Ammon's horn (tissue), 1 donor: Measurements from ENCODE around the gene STEEP1.
"Not testable (repeated sequence)": the region's sequence is repeated elsewhere in the genome, so short reads cannot be mapped to it uniquely, and the experiment has no call there.

Experiments used
- DNase-seq: peaks from one replicate; pipeline ENCODE4 v3.0.0-alpha.2; 2016; ENCODE audit warnings: low spot score

STEEP1 gene

GRCh38 chrX:119529345-119530276 is 35.6 kb downstream of the STEEP1 start:
- DNase-seq, result no peak

- no peak for DNase-seq
These were observed 41.5 kb downstream of the STEEP1 start for GRCh38 chrX:119523664-119524184.

- no peak for DNase-seq
These were observed 44.0 kb downstream of the STEEP1 start for GRCh38 chrX:119521246-119521645.

- no peak for DNase-seq
These were observed 46.8 kb downstream of the STEEP1 start for GRCh38 chrX:119518371-119518770.

- peak; percentile 73 for DNase-seq
These were observed 49.0 kb downstream of the STEEP1 start for GRCh38 chrX:119516157-119516702.

- DNase-seq, result peak; percentile 67
These were observed 52.9 kb downstream of the STEEP1 start for GRCh38 chrX:119512146-119512800.

GRCh38 chrX:119507206-119507605 is 58.0 kb downstream of the STEEP1 start:
- DNase-seq, result no peak

- no peak for DNase-seq
These were observed 59.3 kb downstream of the STEEP1 start for GRCh38 chrX:119505945-119506344.

GRCh38 chrX:119505145-119505544 is 60.1 kb downstream of the STEEP1 start:
- not testable (repeated sequence) for DNase-seq

- no peak for DNase-seq
These were observed 61.7 kb downstream of the STEEP1 start for GRCh38 chrX:119503484-119503861.

- DNase-seq, result peak; percentile 9
These were observed 62.3 kb downstream of the STEEP1 start for GRCh38 chrX:119502727-119503483.

- DNase-seq, result no peak
These were observed 63.6 kb downstream of the STEEP1 start for GRCh38 chrX:119501511-119502148.

- no peak for DNase-seq
These were observed 65.0 kb downstream of the STEEP1 start for GRCh38 chrX:119500061-119500800.

GRCh38 chrX:119497185-119497584 is 68.0 kb downstream of the STEEP1 start:
- no peak for DNase-seq

GRCh38 chrX:119495734-119496726 is 69.2 kb downstream of the STEEP1 start:
- no peak for DNase-seq

GRCh38 chrX:119493851-119494495 is 71.2 kb downstream of the STEEP1 start:
- DNase-seq, result not testable (repeated sequence)

GRCh38 chrX:119492463-119492862 is 72.7 kb downstream of the STEEP1 start:
- DNase-seq, result no peak

- no peak for DNase-seq
These were observed 75.8 kb downstream of the STEEP1 start for GRCh38 chrX:119489212-119490074.
